HG02938 (cell line): ENCODE measurements around the gene IRS1.

Experiments
- ATAC-seq: cut with Tn5 transposase; IDR thresholded peaks from one replicate; pipeline ENCODE4 v1.9.1; 2021; ENCODE audit warnings: mild to moderate bottlenecking, moderate library complexity; ENCODE audit not compliant: unreplicated experiment

Gene IRS1

DNA sequence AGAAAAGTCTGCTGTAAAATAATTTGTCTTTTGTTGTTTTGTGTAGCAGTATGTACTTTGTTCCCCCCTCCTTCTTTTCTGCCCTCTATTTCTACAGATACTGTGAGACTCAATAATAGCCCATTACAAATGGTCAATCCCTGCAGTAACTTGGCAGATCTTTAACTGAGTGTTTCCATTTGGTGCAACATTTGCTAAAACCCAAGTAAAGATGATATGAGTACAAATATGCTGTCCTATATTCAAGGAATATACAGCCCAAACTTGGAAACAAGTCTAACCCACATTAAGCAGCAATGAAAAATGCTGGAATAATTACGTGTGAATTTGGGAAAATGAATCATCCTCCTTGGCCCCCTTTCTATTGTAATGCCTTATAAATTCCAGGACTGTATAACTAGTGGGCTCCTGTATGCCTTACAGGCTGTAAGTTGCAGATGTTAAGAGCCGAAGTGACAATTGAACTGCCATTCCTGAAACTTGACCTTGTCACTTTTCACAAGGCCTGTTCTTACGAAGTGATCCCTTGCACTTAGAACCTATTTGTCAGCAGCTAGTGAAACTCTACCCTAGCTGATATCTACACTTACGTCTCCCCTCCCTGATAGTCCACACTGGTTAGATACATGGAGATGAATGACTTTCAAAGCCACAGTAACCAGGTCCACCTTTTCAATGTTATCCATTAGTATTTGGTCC lies 104.9 kb downstream of the IRS1 start:
- no peak for ATAC-seq

- no peak for ATAC-seq
These were observed 105.5 kb downstream of the IRS1 start for GRCh38 chr2:226694149-226694548.

GRCh38 chr2:226693521-226693920 lies 106.1 kb downstream of the IRS1 start:
- ATAC-seq, result no peak

- no peak for ATAC-seq
These were observed 107.0 kb downstream of the IRS1 start for GRCh38 chr2:226692521-226693126.

GRCh38 chr2:226691255-226691654 lies 108.4 kb downstream of the IRS1 start:
- ATAC-seq, result no peak

GRCh38 chr2:226690461-226691024 lies 109.1 kb downstream of the IRS1 start:
- ATAC-seq, result no peak

DNA sequence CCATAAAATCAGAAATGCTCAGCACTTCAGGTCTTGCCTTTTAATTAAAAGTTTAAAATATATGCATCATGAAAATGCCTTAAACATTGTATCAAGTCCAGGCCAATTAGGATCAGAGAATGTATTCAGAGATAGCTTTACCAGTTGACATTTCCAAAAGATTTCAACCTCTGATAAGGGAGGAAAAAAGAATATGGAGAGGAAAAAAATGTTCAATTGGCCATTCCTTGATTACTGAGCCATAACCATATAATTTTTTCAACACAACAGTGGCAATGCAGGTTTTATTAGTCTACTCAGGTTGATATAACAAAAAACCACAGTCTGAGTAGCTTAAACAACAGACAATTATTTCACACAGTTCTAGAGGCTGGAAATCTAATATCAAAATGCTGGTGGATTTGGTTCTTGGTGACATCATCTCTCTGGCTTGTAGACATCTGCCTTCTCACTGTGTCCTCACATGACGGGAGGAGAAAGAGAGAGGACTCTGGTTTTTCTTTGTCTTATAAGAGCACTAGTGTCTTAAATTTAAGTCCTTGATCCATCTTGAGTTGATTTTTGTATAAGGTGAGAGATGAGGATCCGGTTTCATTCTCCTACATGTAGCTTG lies 111.9 kb downstream of the IRS1 start:
- no peak for ATAC-seq

DNA sequence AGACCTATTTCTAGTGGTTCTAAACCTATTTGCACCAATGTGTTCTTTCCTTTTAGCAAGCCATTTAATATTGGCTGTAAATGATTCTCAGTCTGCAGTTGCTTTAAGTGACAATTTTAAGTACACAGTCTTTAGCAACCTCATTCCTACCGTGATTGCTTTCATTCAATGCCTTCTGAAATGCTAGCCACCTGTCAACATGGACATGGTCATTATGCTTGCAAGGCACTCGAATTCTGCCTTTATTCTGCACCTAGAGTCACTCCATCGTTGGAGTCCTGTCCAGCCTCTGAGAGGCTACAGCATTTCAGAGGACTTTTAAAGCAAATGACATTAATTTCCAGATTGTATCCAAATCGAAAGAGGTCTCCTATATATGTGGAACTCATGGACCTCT lies 115.1 kb downstream of the IRS1 start:
- no peak for ATAC-seq

- ATAC-seq, result no peak
These were observed 115.6 kb downstream of the IRS1 start for GRCh38 chr2:226683944-226684562.

- ATAC-seq, result no peak
These were observed 116.4 kb downstream of the IRS1 start for GRCh38 chr2:226683196-226683595.
